Mucosa of descending colon (tissue), 3 donors: ENCODE measurements around the gene TRMT10C. TPM values are rescaled to one million over a fixed set of nuclear protein-coding genes. Genes with fewer than 3 reads are reported as not detected.
"Not testable (repeated sequence)": the region's sequence is repeated elsewhere in the genome, so short reads cannot be mapped to it uniquely, and the experiment has no call there.

Source experiments
- ATAC-seq: fragments of 200-7000 bp; cut with Tn5 transposase; one replicate; pipeline ENCODE4 v1.9.1; 2020; ENCODE audit warnings: mild to moderate bottlenecking, moderate library complexity
- DNase-seq, 3 donors: peaks; one replicate each; pipeline ENCODE4 v3.0.0-alpha.2; 2020
- H3K36me3 ChIP-seq: fragments of 200-600 bp; one replicate; pipeline ENCODE4 v1.8.0; 2021; ENCODE audit warnings: low read depth, mild to moderate bottlenecking
- H3K4me1 ChIP-seq: fragments of 200-600 bp; one replicate; pipeline ENCODE4 v1.8.0; 2021; ENCODE audit warnings: low read depth, mild to moderate bottlenecking
- H3K4me3 ChIP-seq: fragments of 200-600 bp; one replicate; pipeline ENCODE4 v1.8.0; 2021; ENCODE audit warnings: mild to moderate bottlenecking
- H3K9me3 ChIP-seq: fragments of 200-600 bp; one replicate; pipeline ENCODE4 v1.8.0; 2021; ENCODE audit warnings: mild to moderate bottlenecking
- CTCF ChIP-seq: fragments of 200-600 bp; IDR thresholded peaks from one replicate; pipeline ENCODE4 v1.8.0; 2022; ENCODE audit warnings: antibody characterized with exemption, mild to moderate bottlenecking
- intact Hi-C, 2 donors: fragments of 100-400 bp; cut with DNase I in 1 of 2; cut with micrococcal nuclease in 1 of 2; formaldehyde crosslinking; loops; one replicate each; pipeline versions ENCODE4 v1.11.0 to v1.11.1; 2022; cut with DNase I, micrococcal nuclease
- total RNA-seq, 3 donors: library from RNA; stranded (reverse); fragmentation: NEBNext Ultra II Directional in 2 of 3; extraction: Animal tissue kit (Norgen Biotek cat#: 25700) in 2 of 3; gene quantifications; one replicate each; pipeline versions ENCODE4 v1.2.1 to v1.2.4, GENCODE V29; 2021 to 2023
- donor health status: DM: no; HTN: no; CAD: no; lungs with moderate emphysema.
- donor health status: DM: no; HTN: no; CAD: no.
- donor health status: DM: no; HTN: yes; CAD: no.

TRMT10C gene
- total RNA-seq, 3 donors from 2014 or later = 14.4 to 17.6 (median 15.7) TPM

- no peaks in the 10 kb centered on the region for H3K9me3 ChIP-seq
- DNase-seq (no peak), ATAC-seq (no peak)
- no peaks in the 10 kb centered on the region for H3K4me1 ChIP-seq
- no peaks in the 10 kb centered on the region for H3K36me3 ChIP-seq
- intact Hi-C loops = no loop called here
- TF ChIP-seq CTCF = no peak
- no peak overlapping the region for H3K4me3 ChIP-seq
Observed at GRCh38 chr3:101536266-101536665, 25.4 kb upstream of the TRMT10C start.

GRCh38 chr3:101536955-101537354 lies 24.7 kb upstream of the TRMT10C start:
- H3K4me3 ChIP-seq, ATAC-seq, H3K4me1 ChIP-seq, H3K9me3 ChIP-seq, intact Hi-C loops, DNase-seq, H3K36me3 ChIP-seq: not testable (repeated sequence)

- no peaks in the 10 kb centered on the region for H3K9me3 ChIP-seq
- ATAC-seq (no peak), DNase-seq (no peak)
- intact Hi-C loops = no loop called here
- H3K4me1 ChIP-seq = no peaks in the 10 kb centered on the region
- TF ChIP-seq CTCF = no peak
- H3K4me3 ChIP-seq = no peak overlapping the region
- H3K36me3 ChIP-seq = no peaks in the 10 kb centered on the region
Observed at GRCh38 chr3:101542957-101543356, 18.7 kb upstream of the TRMT10C start.

GRCh38 chr3:101544161-101544850 lies 17.4 kb upstream of the TRMT10C start:
- H3K4me3 ChIP-seq = no peak overlapping the region
- H3K4me1 ChIP-seq = no peaks in the 10 kb centered on the region
- H3K36me3 ChIP-seq = no peaks in the 10 kb centered on the region
- intact Hi-C loops = no loop called here
- no peak for TF ChIP-seq CTCF
- H3K9me3 ChIP-seq = no peaks in the 10 kb centered on the region
- DNase-seq (no peak), ATAC-seq (no peak)

GRCh38 chr3:101548527-101549105 lies 13.1 kb upstream of the TRMT10C start:
- no peaks in the 10 kb centered on the region for H3K9me3 ChIP-seq
- no peak for ATAC-seq

More at GRCh38 chr3:101548527-101549105, 13.1 kb upstream of the TRMT10C start:
- intact Hi-C loops = no loop called here
- TF ChIP-seq CTCF = no peak
- Histone ChIP-seq H3K4me1 (no peaks in the 10 kb centered on the region), H3K36me3 (no peaks in the 10 kb centered on the region), H3K4me3 (no peak overlapping the region)
- DNase-seq = no peak
